HG02623 (cell line): ENCODE measurements around the gene GRM8.

Experiments used
- ATAC-seq: cut with Tn5 transposase; IDR thresholded peaks from one replicate; pipeline ENCODE4 v1.9.1; 2021; ENCODE audit warnings: moderate library complexity; ENCODE audit not compliant: unreplicated experiment

The GRM8 gene

GRCh38 chr7:127231415-127231814 lies 21.3 kb downstream of the GRM8 start:
- no peak for ATAC-seq

- ATAC-seq, result no peak
These were observed 22.4 kb downstream of the GRM8 start for GRCh38 chr7:127230192-127230925.

- ATAC-seq, result no peak
These were observed 25.9 kb downstream of the GRM8 start for GRCh38 chr7:127226685-127227374.

- ATAC-seq, result no peak
These were observed 31.0 kb downstream of the GRM8 start for GRCh38 chr7:127221731-127222130.

GRCh38 chr7:127214956-127215718 lies 37.6 kb downstream of the GRM8 start:
- ATAC-seq, result no peak

GRCh38 chr7:127209886-127210285 lies 42.9 kb downstream of the GRM8 start:
- no peak for ATAC-seq

GRCh38 chr7:127208860-127209259 lies 43.9 kb downstream of the GRM8 start:
- no peak for ATAC-seq

GRCh38 chr7:127208351-127208750 lies 44.4 kb downstream of the GRM8 start:
- no peak for ATAC-seq

- no peak for ATAC-seq
These were observed 44.9 kb downstream of the GRM8 start for GRCh38 chr7:127207806-127208205.

- ATAC-seq, result no peak
These were observed 45.5 kb downstream of the GRM8 start for GRCh38 chr7:127207230-127207629.

- ATAC-seq, result no peak
These were observed 58.2 kb downstream of the GRM8 start for GRCh38 chr7:127194571-127194970.

GRCh38 chr7:127189886-127190285 lies 62.9 kb downstream of the GRM8 start:
- no peak for ATAC-seq

GRCh38 chr7:127189074-127189473 lies 63.7 kb downstream of the GRM8 start:
- no peak for ATAC-seq

- no peak for ATAC-seq
These were observed 65.0 kb downstream of the GRM8 start for GRCh38 chr7:127187740-127188139.

- no peak for ATAC-seq
These were observed 66.1 kb downstream of the GRM8 start for GRCh38 chr7:127186686-127187085.

GRCh38 chr7:127177156-127177555 lies 75.6 kb downstream of the GRM8 start:
- no peak for ATAC-seq

- ATAC-seq, result no peak
These were observed 90.4 kb downstream of the GRM8 start for GRCh38 chr7:127162366-127162765.

- peak; percentile 62 for ATAC-seq
These were observed 94.1 kb downstream of the GRM8 start for GRCh38 chr7:127158659-127159058.

- no peak for ATAC-seq
These were observed 97.8 kb downstream of the GRM8 start for GRCh38 chr7:127154958-127155357.

- no peak for ATAC-seq
These were observed 98.6 kb downstream of the GRM8 start for GRCh38 chr7:127154101-127154500.

- no peak for ATAC-seq
These were observed 99.4 kb downstream of the GRM8 start for GRCh38 chr7:127153315-127153714.

- ATAC-seq, result no peak
These were observed 100.3 kb downstream of the GRM8 start for GRCh38 chr7:127152423-127152822.
